ENCODE data around the gene FBLIM1.

- TF ChIP-seq CTCF (IDR thresholded peaks at IDR 0.05): no peak
- TF ChIP-seq POLR2A (IDR thresholded peaks at IDR 0.05): no peak
- no peak for TF ChIP-seq POLR2AphosphoS5 (IDR thresholded peaks at IDR 0.05)
Measured at GRCh38 chr1:15727424-15727823, 31.2 kb upstream of the FBLIM1 start.

Measured in breast epithelium (tissue), 3 donors.